GM23248 (cell line): ENCODE results near the gene PCNX4. TPM values are rescaled to one million over a fixed set of nuclear protein-coding genes. Genes with fewer than 3 reads are reported as not detected.
A peak's percentile ranks its signal among the peaks of the same experiment; 100 is the strongest.

Source experiments
- DNase-seq: peaks from one replicate; pipeline ENCODE4 v3.0.0-alpha.2; 2015
- H2AFZ ChIP-seq: fragments of 200-600 bp; sonication (generic); 2 replicates; pipeline ENCODE4 v1.6.1; 2016; ENCODE audit warnings: antibody characterized with exemption
- H3F3A ChIP-seq: fragments of 200-600 bp; sonication (generic); 2 replicates; pipeline ENCODE4 v1.6.1; 2016; ENCODE audit warnings: mild to moderate bottlenecking, antibody characterized with exemption, mixed run types; ENCODE audit not compliant: insufficient read depth
- H3K27ac ChIP-seq: fragments of 200-600 bp; sonication (generic); 2 replicates; pipeline ENCODE4 v1.5.1; 2016; ENCODE audit warnings: mild to moderate bottlenecking
- H3K27me3 ChIP-seq: fragments of 200-600 bp; sonication (generic); replicated peaks from 2 replicates; pipeline ENCODE4 v1.6.1; 2016; ENCODE audit warnings: mild to moderate bottlenecking; ENCODE audit not compliant: insufficient read depth
- H3K36me3 ChIP-seq: fragments of 200-600 bp; sonication (generic); 2 replicates; pipeline ENCODE4 v1.6.1; 2016; ENCODE audit warnings: low read depth, mild to moderate bottlenecking
- H3K4me1 ChIP-seq: fragments of 200-600 bp; sonication (generic); 2 replicates; pipeline ENCODE4 v1.6.1; 2016; ENCODE audit warnings: mild to moderate bottlenecking; ENCODE audit not compliant: insufficient read depth
- H3K4me2 ChIP-seq: fragments of 200-600 bp; sonication (generic); one replicate; pipeline ENCODE4 v1.6.1; 2016; ENCODE audit warnings: mild to moderate bottlenecking; ENCODE audit not compliant: unreplicated experiment
- H3K4me3 ChIP-seq: fragments of 200-600 bp; sonication (generic); 2 replicates; pipeline ENCODE4 v1.5.1; 2016; ENCODE audit warnings: mild to moderate bottlenecking
- H3K79me2 ChIP-seq: fragments of 200-600 bp; sonication (generic); 2 replicates; pipeline ENCODE4 v1.6.1; 2016; ENCODE audit warnings: mild to moderate bottlenecking; ENCODE audit not compliant: insufficient read depth
- H3K9ac ChIP-seq: fragments of 200-600 bp; sonication (generic); 2 replicates; pipeline ENCODE4 v1.6.1; 2016; ENCODE audit warnings: mild to moderate bottlenecking
- H3K9me2 ChIP-seq: fragments of 200-600 bp; sonication (generic); 2 replicates; pipeline ENCODE4 v1.6.1; 2016; ENCODE audit warnings: mixed run types, mild to moderate bottlenecking, moderate library complexity; ENCODE audit not compliant: insufficient read depth
- H3K9me3 ChIP-seq: fragments of 200-600 bp; sonication (generic); one replicate; pipeline ENCODE4 v1.6.1; 2017; ENCODE audit warnings: low read depth
- H4K20me1 ChIP-seq: fragments of 200-600 bp; sonication (generic); 2 replicates; pipeline ENCODE4 v1.6.0; 2016; ENCODE audit not compliant: insufficient read depth
- EZH2 ChIP-seq: fragments of 200-600 bp; sonication (generic); IDR thresholded peaks from 2 replicates; pipeline ENCODE4 v1.6.1; 2018; ENCODE audit warnings: antibody characterized with exemption, mild to moderate bottlenecking; ENCODE audit not compliant: insufficient read depth, poor library complexity, severe bottlenecking
- EZH2phosphoT487 ChIP-seq: fragments of 200-600 bp; sonication (generic); IDR thresholded peaks from 2 replicates; pipeline ENCODE4 v1.6.1; 2018; ENCODE audit warnings: antibody characterized with exemption, moderate library complexity, mild to moderate bottlenecking, low read depth; ENCODE audit not compliant: insufficient read depth
- WGBS, 2 experiments: methylation state at CpG; one replicate each; pipeline ENCODE4 v1.1.6; 2015 to 2017; ENCODE audit warnings: low lambda C conversion rate in 2 of 2, low coverage in 1 of 2; ENCODE audit errors: missing lambda C conversion rate in 2 of 2; 5-methylcytosine and 5-hydroxymethylcytosine counted together
- in situ Hi-C: fragments of 300-500 bp; cut with MboI; formaldehyde crosslinking; loops from 2 replicates; pipeline ENCODE4 v1.15.0; 2020
- polyA plus RNA-seq: library from polyadenylated mRNA; unstranded; fragments of >200 nt; fragmentation: Nextera tagmentation; extraction: Ambion mirVana; gene quantifications from 2 replicates; pipeline ENCODE4 v1.2.1, GENCODE V29; 2016
- total RNA-seq: library from RNA; depleted of rRNA; stranded (reverse); fragments of >200 nt; shearing (Covaris generic); gene quantifications from 2 replicates; pipeline ENCODE4 v1.2.3, GENCODE V29; 2014

Gene PCNX4
- total and polyA plus RNA-seq, 2 experiments from 2014 or later = 39.4 to 44.3 TPM

- Histone ChIP-seq H3K9ac (no peak overlapping the region), H3K4me1 (peaks cover 15% of the 10 kb centered on the region), H3K9me3 (no peaks in the 10 kb centered on the region), H2AFZ (no peak overlapping the region), H3K27me3 (no peaks in the 10 kb centered on the region), H3K27ac (no peak overlapping the region), H3K4me2 (no peak overlapping the region), H4K20me1 (no peaks in the 10 kb centered on the region), H3K9me2 (no peaks in the 10 kb centered on the region), H3F3A (peaks cover 26% of the 10 kb centered on the region), H3K4me3 (no peak overlapping the region), H3K79me2 (peaks cover 42% of the 10 kb centered on the region), H3K36me3 (peaks cover 19% of the 10 kb centered on the region)
- in situ Hi-C loops = no loop called here
- WGBS, 2 experiments = 96 to 99% methylated on average over 3 of the region's 3 CpGs
- no peak for TF ChIP-seq EZH2
- TF ChIP-seq EZH2phosphoT487 = no peak
- no peak for DNase-seq
Measured at GRCh38 chr14:60153991-60154390, 62.3 kb downstream of the PCNX4 start.

- H3F3A ChIP-seq = peaks cover 26% of the 10 kb centered on the region
- H3K36me3 ChIP-seq = peaks cover 19% of the 10 kb centered on the region
- H3K9me3 ChIP-seq = no peaks in the 10 kb centered on the region
- TF ChIP-seq EZH2 (no peak), EZH2phosphoT487 (no peak)
- H4K20me1 ChIP-seq = no peaks in the 10 kb centered on the region
- DNase-seq = no peak
- H3K27ac ChIP-seq = no peak overlapping the region
- no peaks in the 10 kb centered on the region for H3K9me2 ChIP-seq
- no peaks in the 10 kb centered on the region for H3K27me3 ChIP-seq
- WGBS, 2 experiments = 95 to 96% methylated on average over 2 of the region's 2 CpGs
- H3K79me2 ChIP-seq = peaks cover 49% of the 10 kb centered on the region
- no peak overlapping the region for H3K4me3 ChIP-seq
- no peak overlapping the region for H3K4me2 ChIP-seq
- H3K9ac ChIP-seq = no peak overlapping the region
- H3K4me1 ChIP-seq = peaks cover 15% of the 10 kb centered on the region
- H2AFZ ChIP-seq = no peak overlapping the region
- in situ Hi-C loops = no loop called here
Measured at GRCh38 chr14:60154671-60155070, 62.9 kb downstream of the PCNX4 start.

GRCh38 chr14:60160422-60160821 is 68.7 kb downstream of the PCNX4 start:
- 85 to 93% methylated on average over 7 of the region's 7 CpGs for WGBS, 2 experiments
- H2AFZ ChIP-seq = no peak overlapping the region
- H3K27ac ChIP-seq = no peak overlapping the region
- no peak overlapping the region for H3K9ac ChIP-seq
- H3K27me3 ChIP-seq = no peaks in the 10 kb centered on the region
- H3F3A ChIP-seq = peaks cover 8% of the 10 kb centered on the region
- no peaks in the 10 kb centered on the region for H3K9me3 ChIP-seq
- in situ Hi-C loops = no loop called here
- no peak for DNase-seq
- no peak for TF ChIP-seq EZH2phosphoT487
- no peak for TF ChIP-seq EZH2
- H3K4me3 ChIP-seq = no peak overlapping the region
- H3K4me2 ChIP-seq = no peak overlapping the region
- H4K20me1 ChIP-seq = no peaks in the 10 kb centered on the region
- H3K79me2 ChIP-seq = peaks cover 81% of the 10 kb centered on the region
- H3K9me2 ChIP-seq = no peaks in the 10 kb centered on the region
- H3K4me1 ChIP-seq = peaks cover 14% of the 10 kb centered on the region
- H3K36me3 ChIP-seq = no peaks in the 10 kb centered on the region

GRCh38 chr14:60161196-60162107 is 69.7 kb downstream of the PCNX4 start:
- Histone ChIP-seq H3K9me3 (no peaks in the 10 kb centered on the region), H3K9me2 (no peaks in the 10 kb centered on the region), H3K36me3 (no peaks in the 10 kb centered on the region), H3K27me3 (no peaks in the 10 kb centered on the region), H3K4me2 (no peak overlapping the region), H2AFZ (no peak overlapping the region), H3K4me3 (no peak overlapping the region), H4K20me1 (no peaks in the 10 kb centered on the region), H3K79me2 (peaks cover 76% of the 10 kb centered on the region), H3K9ac (no peak overlapping the region), H3K4me1 (peaks cover 21% of the 10 kb centered on the region), H3K27ac (peak overlapping the region; percentile 48), H3F3A (peaks cover 8% of the 10 kb centered on the region)
- TF ChIP-seq EZH2phosphoT487 (no peak), EZH2 (no peak)
- in situ Hi-C loops = no loop called here
- WGBS, 2 experiments = 11 to 19% methylated on average over 2 of the region's 2 CpGs
- peak; percentile 72 for DNase-seq
